KOPT-K1 (cell line): ENCODE data around the gene ZNF438.

Experiments
- H3K27ac ChIP-seq: fragments of 200-600 bp; sonication (generic); 2 replicates; pipeline ENCODE4 v1.5.1; 2016; ENCODE audit warnings: antibody characterized with exemption, mild to moderate bottlenecking, low read depth, low read length; ENCODE audit not compliant: poor library complexity, severe bottlenecking
- H3K36me3 ChIP-seq: fragments of 200-600 bp; sonication (generic); 2 replicates; pipeline ENCODE4 v1.5.1; 2017; ENCODE audit warnings: antibody characterized with exemption, mild to moderate bottlenecking, low read length, moderate library complexity; ENCODE audit not compliant: insufficient read depth
- H3K9me3 ChIP-seq: fragments of 200-600 bp; sonication (generic); 2 replicates; pipeline ENCODE4 v1.5.1; 2017; ENCODE audit warnings: antibody characterized with exemption, low read length, mild to moderate bottlenecking; ENCODE audit not compliant: insufficient read depth, poor library complexity, severe bottlenecking

The ZNF438 gene

DNA sequence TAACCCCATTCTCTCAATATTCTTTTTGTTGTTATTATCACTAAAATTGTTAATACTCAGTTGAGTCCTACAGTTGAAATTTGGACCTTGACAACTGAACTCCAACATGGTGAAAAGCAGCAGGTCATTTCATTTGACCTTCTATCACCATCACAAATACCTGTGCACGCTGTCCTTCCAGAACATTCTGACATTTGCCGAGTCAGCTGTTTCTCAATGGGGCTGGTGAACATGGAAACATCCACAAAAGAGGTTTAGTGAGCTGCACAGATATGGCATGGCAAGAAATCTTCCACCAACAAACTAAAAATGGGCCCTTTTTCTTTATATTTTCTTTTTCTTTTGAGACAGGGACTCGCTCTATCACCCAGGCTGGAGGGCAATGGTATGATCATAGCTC lies 169.7 kb downstream of the ZNF438 start:
- Histone ChIP-seq H3K9me3 (no peaks in the 10 kb centered on the region), H3K36me3 (no peaks in the 10 kb centered on the region), H3K27ac (no peak overlapping the region)

DNA sequence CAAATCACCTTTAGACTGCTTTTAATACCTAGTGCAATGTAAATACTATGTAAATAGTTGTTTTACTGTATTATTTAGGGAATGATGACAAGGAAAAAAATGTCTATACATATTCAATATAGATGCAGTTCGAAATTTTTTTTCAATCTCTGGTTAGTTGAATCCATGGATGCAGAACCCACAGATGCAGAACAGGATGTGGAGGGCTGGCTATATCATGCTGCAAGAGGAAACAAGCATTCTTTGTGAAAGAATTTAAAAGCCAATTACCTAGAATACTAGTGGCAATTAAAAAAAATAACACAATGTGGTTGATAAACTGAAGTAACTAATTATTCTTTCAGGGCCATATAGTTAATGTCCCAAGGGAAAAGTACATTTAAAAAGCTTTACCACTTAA lies 170.4 kb downstream of the ZNF438 start:
- H3K9me3 ChIP-seq = no peaks in the 10 kb centered on the region
- no peak overlapping the region for H3K27ac ChIP-seq
- H3K36me3 ChIP-seq = no peaks in the 10 kb centered on the region

DNA sequence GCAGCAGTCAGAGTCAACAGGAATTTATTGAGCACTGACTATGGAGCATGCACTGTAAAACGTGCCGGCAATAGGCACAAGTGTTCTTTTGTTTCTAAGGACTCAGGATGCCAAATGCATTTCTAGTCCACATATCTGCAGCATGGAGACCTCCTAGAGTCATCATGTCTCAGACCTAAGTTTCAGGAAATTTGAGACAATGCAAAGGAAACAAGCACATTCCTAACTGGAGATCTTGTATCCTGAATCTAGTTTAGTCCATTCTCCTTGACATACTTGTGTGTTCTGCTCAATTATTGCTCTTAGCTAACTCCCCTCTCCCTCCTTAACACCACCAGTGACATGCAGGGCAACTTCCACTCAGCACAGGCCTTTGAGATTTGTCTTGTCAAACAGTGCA lies 173.2 kb downstream of the ZNF438 start:
- Histone ChIP-seq H3K9me3 (no peaks in the 10 kb centered on the region), H3K27ac (no peak overlapping the region), H3K36me3 (no peaks in the 10 kb centered on the region)

GRCh38 chr10:30857803-30858202 lies 173.9 kb downstream of the ZNF438 start:
- Histone ChIP-seq H3K36me3 (no peaks in the 10 kb centered on the region), H3K9me3 (no peaks in the 10 kb centered on the region), H3K27ac (no peak overlapping the region)

DNA sequence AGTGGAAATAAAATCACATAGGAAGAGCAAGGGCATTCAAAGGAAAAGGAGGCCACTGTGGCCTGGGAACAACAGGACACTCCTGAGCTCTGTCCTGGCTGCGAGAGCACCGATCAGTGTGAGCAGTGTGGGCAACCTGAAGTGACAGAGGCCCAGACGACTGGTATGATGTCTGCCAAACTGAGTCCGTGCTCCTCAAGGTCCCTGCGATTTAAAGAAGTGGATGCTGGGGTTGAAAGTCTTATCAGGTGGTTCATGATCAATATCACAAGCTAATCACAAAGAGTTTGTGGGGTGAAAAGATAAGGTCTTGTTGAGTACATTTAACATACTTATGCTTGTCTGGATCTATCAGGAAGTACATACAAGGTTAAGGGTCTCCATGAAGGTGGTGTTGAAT lies 176.5 kb downstream of the ZNF438 start:
- H3K9me3 ChIP-seq = no peaks in the 10 kb centered on the region
- peak overlapping the region; percentile 65 for H3K27ac ChIP-seq
- no peaks in the 10 kb centered on the region for H3K36me3 ChIP-seq

DNA sequence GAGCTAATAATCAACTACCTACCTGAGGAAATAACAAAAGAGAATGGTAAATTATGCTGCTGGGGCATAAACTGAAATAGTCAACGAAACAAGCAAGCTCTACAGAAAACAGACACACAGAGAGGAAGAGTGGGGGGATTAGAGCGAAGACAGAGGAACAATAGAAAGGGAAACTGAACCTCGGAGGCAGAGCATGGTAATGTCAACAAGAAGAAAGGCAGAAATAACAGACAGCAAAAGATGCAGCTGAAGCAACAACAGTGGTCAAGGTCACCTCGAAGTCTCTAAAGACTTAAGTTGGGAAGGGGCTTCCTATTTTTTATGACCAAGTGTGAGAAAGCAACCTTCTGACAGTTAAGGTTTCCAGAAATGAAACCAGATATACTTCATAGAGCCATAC lies 177.0 kb downstream of the ZNF438 start:
- H3K9me3 ChIP-seq = no peaks in the 10 kb centered on the region
- peak overlapping the region; percentile 65 for H3K27ac ChIP-seq
- no peaks in the 10 kb centered on the region for H3K36me3 ChIP-seq

- Histone ChIP-seq H3K36me3 (no peaks in the 10 kb centered on the region), H3K9me3 (no peaks in the 10 kb centered on the region), H3K27ac (no peak overlapping the region)
These were observed 178.6 kb downstream of the ZNF438 start for GRCh38 chr10:30853066-30853465.

- Histone ChIP-seq H3K9me3 (peaks cover 13% of the 10 kb centered on the region), H3K36me3 (no peaks in the 10 kb centered on the region; the same call in 1 of the 2 replicates), H3K27ac (no peak overlapping the region)
These were observed 180.9 kb downstream of the ZNF438 start for GRCh38 chr10:30850776-30851175.

- H3K36me3 ChIP-seq = peaks cover 9% of the 10 kb centered on the region; the same call in 1 of the 2 replicates
- H3K27ac ChIP-seq = peak overlapping the region; percentile 90
- H3K9me3 ChIP-seq = peaks cover 13% of the 10 kb centered on the region
These were observed 182.2 kb downstream of the ZNF438 start for GRCh38 chr10:30849231-30850035.

- H3K9me3 ChIP-seq = peaks cover 13% of the 10 kb centered on the region
- H3K36me3 ChIP-seq = peaks cover 9% of the 10 kb centered on the region; the same call in 1 of the 2 replicates
- peak overlapping the region; percentile 90 for H3K27ac ChIP-seq
These were observed 183.2 kb downstream of the ZNF438 start for GRCh38 chr10:30848396-30849032.

DNA sequence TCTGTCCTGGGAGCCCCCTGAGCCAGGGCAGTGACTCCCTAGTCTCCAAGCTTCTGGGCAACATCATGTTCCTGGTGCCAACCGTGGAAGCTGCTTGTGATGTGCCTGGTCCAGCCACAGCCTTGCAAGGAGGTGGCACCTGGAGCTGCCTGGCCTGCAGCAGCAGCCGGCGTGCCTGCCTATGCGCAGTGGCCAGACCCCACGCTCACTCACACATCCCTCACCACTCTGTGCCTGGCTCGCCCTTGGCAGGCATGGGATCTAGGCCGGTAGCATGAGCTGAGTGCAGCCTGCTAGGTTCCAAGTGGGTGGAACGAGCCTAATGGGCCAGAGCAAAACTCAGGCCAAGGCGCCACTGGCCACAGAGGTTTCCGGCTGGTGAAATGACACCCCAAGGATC lies 184.0 kb downstream of the ZNF438 start:
- H3K9me3 ChIP-seq = peaks cover 13% of the 10 kb centered on the region
- H3K36me3 ChIP-seq = peaks cover 9% of the 10 kb centered on the region; the same call in 1 of the 2 replicates
- peak overlapping the region; percentile 90 for H3K27ac ChIP-seq

DNA sequence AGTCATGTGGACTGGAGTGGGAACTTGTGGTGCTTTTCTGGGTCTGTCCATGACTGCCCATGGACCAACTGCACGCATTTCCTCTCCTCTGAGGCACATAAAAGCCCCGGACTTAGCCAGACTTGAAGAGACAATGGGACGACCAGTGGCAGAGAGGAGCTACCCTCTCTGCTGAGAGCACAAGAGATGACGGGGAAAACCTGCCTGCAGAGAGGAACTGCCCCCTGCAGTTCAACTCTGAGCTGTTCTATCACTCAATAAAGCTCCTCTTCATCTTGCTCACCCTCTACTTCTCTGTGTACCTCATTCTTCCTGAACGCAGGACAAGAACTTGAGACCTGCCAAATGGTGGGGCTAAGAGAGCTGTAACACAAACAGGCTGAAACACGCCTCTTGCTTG lies 184.5 kb downstream of the ZNF438 start:
- H3K9me3 ChIP-seq = peaks cover 13% of the 10 kb centered on the region
- H3K27ac ChIP-seq = peak overlapping the region; percentile 90
- H3K36me3 ChIP-seq = peaks cover 9% of the 10 kb centered on the region; the same call in 1 of the 2 replicates

DNA sequence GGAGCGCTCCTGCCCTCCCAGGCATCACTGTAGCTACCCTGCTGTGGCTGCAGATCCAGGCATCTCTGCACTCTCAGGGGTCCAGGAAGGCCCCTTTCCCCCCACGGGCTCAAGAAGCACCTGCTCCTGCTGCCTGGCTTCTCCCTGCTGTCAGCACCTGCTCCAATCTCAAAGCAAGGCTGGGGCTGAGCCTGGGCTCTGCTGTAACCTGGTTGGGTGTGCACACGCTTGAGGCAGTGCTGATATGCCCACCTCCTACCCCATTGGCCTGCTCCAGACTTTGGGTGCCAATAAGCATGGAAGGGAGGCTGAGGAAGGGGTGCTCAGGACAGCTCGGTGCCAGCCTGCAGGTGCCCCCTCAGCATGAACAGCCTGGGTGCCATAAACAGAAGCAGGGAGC lies 185.0 kb downstream of the ZNF438 start:
- peaks cover 13% of the 10 kb centered on the region for H3K9me3 ChIP-seq
- H3K36me3 ChIP-seq = peaks cover 9% of the 10 kb centered on the region; the same call in 1 of the 2 replicates
- peak overlapping the region; percentile 90 for H3K27ac ChIP-seq

- H3K36me3 ChIP-seq = peaks cover 9% of the 10 kb centered on the region; the same call in 1 of the 2 replicates
- no peak overlapping the region for H3K27ac ChIP-seq
- peaks cover 12% of the 10 kb centered on the region for H3K9me3 ChIP-seq
These were observed 188.8 kb downstream of the ZNF438 start for GRCh38 chr10:30842894-30843293.

DNA sequence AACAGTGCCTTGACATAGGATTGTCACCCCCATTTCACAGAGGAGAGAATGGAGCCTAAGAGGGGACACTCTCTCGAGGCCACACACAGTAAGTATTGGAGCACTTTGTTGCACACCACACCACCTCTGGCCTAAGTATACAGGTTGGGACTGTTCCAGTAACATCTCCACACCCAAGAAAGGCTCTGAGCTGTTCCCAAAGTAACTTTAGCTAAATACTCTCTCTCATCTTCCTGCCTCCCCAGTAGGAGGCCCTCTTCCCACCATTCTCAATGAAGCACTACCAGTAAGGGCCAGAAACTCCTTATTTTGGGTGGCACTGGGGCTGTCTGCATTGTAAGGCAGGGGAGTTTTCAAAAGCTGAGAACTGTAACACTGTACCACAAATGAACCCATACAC lies 189.5 kb downstream of the ZNF438 start:
- H3K27ac ChIP-seq = no peak overlapping the region
- H3K36me3 ChIP-seq = peaks cover 9% of the 10 kb centered on the region; the same call in 1 of the 2 replicates
- peaks cover 4% of the 10 kb centered on the region for H3K9me3 ChIP-seq
